Kidney glomerular epithelial cell (primary cell): Measurements from ENCODE around the gene PITX2.
A peak's percentile ranks its signal among the peaks of the same experiment; 100 is the strongest.
"Not testable (repeated sequence)": the region's sequence is repeated elsewhere in the genome, so short reads cannot be mapped to it uniquely, and the experiment has no call there.

Source experiments
- DNase-seq: peaks from one replicate; lab custom pipeline; 2025; lab: John Stamatoyannopoulos, UW

The PITX2 gene

DNA sequence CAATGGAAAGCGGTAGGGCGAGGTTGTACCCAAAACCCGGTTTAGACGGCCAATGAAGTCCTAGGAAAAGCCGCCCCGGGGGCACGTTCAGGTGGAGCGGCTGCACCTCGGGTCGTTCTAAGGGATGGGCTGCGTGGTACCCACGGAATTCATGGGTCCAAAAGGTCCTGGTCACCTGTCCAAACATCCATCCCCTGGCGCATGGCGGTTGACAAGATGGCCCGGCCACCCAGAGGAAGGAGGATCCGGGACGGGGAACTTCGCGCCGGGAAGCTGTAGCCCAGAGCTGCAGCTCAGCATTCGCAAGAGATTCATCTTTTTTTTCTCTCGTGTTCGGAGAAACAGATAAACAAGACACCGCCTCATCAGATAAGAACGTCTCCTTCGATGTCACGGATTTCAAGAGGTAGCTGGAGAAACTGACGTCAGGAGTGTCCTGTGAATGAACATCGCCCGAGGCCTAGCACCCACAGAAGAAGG is 10.9 kb downstream of the PITX2 start:
- DNase-seq: no peak

DNA sequence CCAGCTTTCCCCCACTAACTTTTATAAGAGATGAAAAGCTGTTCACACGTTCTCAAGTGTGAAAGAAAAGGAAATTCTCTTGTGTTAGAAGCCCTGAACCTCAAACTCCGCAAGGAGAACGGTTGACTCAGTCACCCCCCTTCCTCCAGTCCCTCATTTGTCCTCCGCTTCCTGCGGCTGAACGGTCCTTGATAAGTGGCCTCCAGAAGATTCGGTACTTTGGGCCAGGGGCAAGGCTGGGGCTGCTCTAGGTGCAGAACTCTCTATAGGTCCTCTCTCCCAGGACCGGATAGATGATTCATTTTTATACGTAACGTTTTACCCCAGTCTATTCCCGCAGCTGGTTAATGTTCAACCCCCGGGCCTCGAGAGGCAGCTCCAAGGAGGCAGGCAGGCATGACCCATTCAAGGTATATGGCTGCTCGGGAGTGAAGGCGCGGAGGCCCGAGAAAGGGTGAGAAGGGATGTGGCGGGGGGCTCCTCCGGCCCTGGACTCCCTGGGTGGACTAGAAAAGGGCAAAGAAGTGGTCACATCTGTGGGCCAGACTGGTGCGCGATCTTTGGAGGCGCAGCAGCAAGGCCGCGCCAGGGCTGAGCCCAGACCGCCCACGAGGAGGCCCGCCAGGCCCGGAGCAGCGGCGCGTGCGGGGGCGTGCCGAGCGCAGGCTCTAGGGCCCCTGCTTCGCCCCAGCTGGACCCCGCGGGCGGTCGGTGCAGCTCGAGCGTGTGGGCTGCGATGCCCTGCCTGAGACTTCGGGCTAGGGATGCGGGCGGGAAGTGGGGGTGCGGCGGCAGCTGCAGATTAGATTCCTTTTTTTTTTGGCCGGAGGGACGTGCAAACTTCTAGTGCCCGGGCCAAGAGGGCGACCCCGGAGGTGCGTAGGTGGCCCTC is 11.7 kb downstream of the PITX2 start:
- DNase-seq: peak; percentile 86

DNA sequence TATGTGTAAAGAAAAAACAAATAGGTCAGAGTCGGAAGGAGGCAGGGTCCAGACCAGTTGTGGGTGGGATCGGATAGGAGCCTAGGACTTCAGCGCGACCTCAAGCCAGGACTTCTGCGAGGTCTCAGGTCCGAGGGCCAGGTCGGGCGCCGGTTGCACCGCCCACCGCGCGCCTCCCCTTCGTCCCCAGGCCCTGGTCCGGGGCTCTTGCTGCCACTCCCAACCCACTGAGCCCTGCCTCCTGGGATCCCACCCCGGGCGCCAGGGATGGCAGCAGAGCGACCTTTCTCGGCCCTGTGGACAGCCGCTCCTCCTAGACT is 12.3 kb downstream of the PITX2 start:
- DNase-seq: no peak

GRCh38 chr4:110609044-110609750 is 13.7 kb downstream of the PITX2 start:
- DNase-seq: peak; percentile 64

GRCh38 chr4:110605077-110605476 is 17.8 kb downstream of the PITX2 start:
- no peak for DNase-seq

- DNase-seq: no peak
These were observed 20.8 kb downstream of the PITX2 start for GRCh38 chr4:110602061-110602460.

DNA sequence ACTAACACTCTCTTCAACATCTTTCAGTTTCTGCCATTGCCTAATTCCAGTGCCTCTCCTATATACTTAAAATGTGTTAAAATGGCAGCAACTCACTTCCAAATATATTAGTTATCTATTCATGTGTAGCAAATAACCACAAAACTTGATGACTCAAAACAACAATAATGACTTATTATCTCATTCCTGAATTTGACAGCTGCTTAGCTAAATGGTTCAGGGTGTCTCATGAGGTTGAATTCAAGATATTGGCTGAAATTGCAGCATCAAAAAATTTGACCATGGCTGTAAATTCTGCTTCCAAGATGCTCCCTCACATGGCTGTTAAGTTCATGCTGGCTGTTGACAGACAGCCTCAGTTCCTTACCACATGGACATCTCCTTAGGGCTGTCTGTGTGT is 25.3 kb downstream of the PITX2 start:
- DNase-seq: peak; percentile 39

DNA sequence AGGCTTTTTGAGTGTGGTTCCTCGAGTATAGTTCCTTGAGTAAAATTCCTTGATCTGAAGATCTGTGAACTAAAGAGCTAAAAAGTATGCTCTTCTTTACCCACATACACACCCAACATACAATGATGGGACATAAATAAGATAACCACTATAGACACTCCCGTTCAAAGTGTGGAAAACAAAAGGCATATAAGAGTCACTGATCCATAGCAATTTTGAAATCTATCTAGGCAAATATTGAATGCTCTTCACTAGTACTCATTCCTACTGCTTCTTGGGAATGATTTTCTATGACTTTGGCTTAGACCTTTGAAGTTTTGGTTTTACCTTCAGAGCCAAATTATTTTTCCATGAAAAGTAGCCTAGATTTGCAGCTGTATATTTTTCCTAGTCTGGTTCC is 26.4 kb downstream of the PITX2 start:
- no peak for DNase-seq

DNA sequence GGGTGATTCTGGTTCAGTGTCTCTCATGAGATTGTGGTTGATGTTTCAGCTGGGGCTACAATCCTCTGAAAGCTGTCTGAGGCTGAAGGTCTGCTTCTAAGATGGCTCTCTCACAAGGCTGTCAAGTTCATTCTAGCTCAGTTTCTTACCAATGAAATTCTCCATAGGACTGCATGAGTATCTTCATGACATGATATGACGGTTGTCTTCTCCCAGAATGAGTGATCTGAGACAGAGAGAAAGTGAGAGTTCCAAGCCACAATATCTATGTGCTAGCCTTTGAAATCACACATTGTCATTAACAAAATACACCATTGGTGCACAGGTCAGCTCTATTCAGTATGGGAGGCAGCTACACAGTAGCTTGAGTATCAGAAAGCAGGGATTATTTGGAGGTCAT is 27.3 kb downstream of the PITX2 start:
- no peak for DNase-seq

- DNase-seq: peak; percentile 5
These were observed 33.6 kb downstream of the PITX2 start for GRCh38 chr4:110589297-110589696.

DNA sequence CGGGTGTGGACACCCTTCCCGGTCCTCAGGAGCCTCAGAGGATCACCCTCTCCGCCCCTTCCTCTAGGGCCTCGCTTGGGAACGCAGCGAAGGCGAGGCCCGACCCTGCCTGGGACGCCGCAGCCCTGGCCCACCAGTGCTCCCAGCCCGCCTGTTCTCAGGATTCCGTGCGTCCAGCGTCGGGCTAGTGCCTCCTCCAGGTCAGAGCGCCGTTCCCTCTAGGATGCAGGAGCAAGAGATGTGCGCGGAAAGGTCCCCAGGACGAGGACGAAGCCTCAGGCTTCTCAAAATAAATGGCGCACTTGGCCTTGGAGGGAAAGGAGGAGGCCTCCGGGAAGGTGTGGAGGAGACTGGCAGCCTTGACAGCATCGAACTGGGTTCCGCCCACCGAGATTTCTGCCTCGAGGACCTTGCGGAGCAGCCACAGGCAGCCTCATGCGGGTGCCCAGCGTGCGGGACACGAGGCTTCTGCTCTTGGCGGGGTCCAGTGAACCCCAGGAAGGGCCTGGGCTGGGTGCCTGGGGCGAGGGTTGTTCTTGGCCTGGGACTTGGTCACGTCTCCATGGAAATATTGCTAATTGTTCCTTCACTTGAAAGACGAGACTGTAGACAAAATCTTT is 35.1 kb downstream of the PITX2 start:
- DNase-seq: no peak

DNA sequence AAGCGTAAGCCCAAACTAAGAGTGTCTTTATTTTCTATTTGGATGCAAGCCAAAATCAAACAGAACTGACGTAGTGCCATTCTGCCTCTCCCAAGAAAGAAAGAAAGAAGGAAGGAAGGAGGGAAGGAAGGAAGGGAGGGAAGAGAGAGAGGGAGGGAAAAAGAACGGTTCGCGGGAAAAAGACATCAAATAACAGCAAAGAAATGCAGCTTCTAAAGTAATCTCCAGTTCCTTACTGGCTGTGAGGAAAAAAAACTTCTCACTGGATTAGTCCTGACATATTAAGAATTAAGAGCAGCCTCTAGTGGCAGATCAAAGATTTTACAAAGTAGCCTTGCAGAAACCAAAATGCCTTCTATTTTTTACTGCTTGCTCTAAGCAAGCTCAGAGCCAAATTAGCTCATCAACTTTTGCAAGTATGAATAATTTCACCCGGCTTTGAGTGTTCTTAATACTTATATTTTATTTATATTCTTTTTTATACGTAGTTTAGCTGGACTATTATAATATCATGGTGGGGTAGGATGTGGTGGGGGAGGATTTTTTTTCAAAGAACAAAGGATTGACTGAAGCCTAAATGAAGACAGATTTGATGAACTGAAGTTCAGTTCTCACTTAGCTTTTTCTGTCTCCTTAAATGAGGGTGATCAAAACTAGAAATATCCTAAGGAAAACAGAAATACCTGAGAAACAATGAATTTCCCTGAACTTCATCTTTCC is 36.6 kb downstream of the PITX2 start:
- peak; percentile 46 for DNase-seq

DNA sequence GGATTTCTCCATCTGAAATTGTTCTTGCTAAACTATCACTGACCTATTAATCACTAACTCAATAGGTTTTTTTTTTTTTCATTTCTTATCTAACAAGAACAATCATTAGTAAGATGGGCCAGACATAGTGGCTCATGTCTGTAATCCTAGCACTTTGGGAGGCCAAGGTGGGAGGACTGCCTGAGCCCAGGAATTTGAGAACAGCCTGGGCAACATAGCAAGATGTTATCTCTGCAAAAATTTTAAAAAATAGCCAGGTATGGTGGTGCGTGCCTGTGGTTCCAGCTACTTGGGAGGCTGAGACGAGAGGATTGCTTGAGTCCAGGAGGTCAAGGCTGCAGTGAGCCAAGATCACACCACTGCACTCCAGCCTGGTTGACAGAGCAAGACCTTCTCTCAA is 46.2 kb downstream of the PITX2 start:
- DNase-seq: not testable (repeated sequence)
